C4-2B (cell line): ENCODE measurements around the gene TMEM242.

Source experiments
- ZFX ChIP-seq: fragments of 450-650 bp; IDR thresholded peaks from 2 replicates; pipeline ENCODE4 v1.6.1; 2017
- TF ChIP-seq, protein P1 (sequence below): fragments of 450-650 bp; conservative IDR thresholded peaks from 2 replicates; pipeline ENCODE4 v1.5.1; 2017; ENCODE audit warnings: mild to moderate bottlenecking

DNA sequence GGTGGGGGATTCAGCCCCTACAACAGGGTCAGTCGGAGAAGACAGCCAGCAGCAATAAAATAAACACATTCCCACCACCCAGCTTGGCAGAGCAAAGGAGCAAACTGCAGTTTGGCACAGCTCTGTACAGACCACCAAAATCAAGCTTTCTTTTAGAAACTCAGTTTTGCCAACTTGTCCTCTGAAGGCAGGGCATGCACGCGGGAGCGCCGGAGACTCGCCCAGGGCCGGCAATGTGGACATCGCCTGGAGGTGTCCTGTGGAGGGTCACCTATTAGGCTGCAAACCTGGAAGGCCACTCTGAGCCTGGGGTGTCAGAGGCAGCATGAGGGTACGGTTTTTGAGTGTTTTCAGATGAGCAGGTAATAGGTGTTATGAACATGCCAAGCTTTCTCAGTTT, 34.7 kb downstream of the TMEM242 start:
- TF ChIP-seq, protein P1, sequence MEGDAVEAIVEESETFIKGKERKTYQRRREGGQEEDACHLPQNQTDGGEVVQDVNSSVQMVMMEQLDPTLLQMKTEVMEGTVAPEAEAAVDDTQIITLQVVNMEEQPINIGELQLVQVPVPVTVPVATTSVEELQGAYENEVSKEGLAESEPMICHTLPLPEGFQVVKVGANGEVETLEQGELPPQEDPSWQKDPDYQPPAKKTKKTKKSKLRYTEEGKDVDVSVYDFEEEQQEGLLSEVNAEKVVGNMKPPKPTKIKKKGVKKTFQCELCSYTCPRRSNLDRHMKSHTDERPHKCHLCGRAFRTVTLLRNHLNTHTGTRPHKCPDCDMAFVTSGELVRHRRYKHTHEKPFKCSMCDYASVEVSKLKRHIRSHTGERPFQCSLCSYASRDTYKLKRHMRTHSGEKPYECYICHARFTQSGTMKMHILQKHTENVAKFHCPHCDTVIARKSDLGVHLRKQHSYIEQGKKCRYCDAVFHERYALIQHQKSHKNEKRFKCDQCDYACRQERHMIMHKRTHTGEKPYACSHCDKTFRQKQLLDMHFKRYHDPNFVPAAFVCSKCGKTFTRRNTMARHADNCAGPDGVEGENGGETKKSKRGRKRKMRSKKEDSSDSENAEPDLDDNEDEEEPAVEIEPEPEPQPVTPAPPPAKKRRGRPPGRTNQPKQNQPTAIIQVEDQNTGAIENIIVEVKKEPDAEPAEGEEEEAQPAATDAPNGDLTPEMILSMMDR = no peak
- no peak for TF ChIP-seq ZFX
